HTR-8/SVneo (cell line): ENCODE data around the gene RFC4.

ENCODE experiments used
- DNase-seq: peaks from one replicate; pipeline ENCODE4 v3.0.0; 2011; ENCODE audit warnings: low spot score, mixed read lengths; ENCODE audit not compliant: insufficient read length
- FAIRE-seq: peaks from 2 replicates; lab custom pipeline; 2011; peaks lifted over from hg19 to GRCh38; lab: Jason Lieb, UNC

Gene RFC4

DNA sequence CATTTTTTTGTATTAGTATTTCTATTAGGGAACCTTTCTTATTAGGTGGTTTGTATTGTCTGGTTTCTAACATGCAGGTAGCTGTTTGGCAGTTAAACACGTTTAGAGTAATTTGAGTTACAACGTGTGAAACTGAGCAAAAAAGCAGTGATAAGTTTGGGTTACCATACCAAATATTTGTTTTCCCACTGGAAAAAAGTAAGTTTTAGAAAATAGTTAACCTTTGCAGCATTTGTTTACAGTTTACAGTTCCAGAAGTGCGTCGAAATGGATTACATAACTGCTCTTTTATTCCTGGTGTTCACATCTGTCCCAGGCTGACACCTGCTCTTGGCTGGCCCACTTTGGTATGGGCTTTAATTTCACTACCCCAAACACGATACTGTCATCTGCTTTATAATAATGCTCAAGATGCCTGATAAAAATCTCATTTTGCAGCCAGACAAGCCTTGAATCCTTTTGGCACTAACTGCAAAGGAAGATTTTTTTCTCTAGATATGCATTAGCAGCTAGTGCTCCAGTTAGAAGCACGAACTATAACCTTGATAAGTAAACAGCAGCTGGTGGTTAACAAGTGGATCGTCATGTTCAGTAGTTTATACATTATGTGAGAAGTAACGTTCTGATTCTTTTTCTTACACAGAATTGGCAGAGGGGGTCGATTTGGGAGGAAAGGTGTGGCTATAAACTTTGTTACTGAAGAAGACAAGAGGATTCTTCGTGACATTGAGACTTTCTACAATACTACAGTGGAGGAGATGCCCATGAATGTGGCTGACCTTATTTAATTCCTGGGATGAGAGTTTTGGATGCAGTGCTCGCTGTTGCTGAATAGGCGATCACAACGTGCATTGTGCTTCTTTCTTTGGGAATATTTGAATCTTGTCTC, 17.6 kb downstream of the RFC4 start:
- FAIRE-seq: peak; percentile 4
- DNase-seq: no peak

DNA sequence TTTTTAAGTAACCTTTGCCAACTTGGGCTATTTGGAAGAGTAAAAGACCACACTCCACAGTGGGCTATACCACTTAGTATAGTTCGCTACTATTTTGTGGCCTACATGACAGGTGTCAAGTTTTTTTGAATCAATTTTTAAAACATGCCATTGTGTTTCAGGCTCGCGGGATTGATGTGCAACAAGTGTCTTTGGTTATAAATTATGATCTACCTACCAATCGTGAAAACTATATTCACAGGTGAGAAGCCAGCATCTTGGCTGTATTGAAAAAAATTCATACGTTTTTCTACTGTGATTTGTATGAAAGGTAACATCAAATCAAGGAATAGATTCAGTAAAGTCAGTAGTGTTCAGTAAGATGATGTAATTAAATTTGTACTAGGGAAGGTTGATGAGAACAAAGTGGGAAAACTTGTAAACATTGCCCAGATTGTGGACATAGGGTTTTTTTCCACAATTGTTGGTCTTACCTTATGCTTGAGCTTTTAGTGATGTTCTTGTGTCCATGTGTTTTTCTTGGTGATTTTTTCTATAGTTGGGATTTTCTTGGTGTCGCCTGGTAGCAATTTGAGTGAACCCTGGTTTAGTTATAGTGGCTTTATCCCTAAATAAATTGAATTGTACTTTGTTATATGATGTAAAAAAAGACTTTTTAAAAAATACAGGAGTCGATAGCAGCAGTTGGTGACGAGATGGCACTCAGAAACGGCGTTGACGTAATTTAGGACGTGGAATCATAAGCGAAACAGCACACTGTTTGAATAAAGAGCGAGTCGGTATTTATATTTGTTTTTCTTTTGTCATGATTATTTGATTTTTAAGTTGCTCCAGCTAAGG, 18.4 kb downstream of the RFC4 start:
- DNase-seq (no peak), FAIRE-seq (no peak)

DNA sequence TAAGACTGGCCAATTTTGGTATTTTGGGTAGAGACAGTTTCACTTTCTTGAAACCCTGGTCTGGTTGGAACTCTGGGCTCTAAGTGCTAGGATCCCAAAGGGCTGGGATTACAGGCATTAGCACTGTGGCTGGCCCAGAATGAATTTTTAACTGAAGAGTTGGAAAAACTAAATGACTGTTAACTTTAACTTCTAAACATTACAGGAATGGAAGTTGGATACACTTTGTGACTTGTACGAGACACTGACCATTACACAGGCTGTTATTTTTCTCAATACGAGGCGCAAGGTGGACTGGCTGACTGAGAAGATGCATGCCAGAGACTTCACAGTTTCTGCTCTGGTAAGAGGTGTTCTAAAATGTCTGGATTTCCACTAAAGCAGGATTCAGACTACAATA, 19.4 kb downstream of the RFC4 start:
- no peak for DNase-seq
- FAIRE-seq: no peak

DNA sequence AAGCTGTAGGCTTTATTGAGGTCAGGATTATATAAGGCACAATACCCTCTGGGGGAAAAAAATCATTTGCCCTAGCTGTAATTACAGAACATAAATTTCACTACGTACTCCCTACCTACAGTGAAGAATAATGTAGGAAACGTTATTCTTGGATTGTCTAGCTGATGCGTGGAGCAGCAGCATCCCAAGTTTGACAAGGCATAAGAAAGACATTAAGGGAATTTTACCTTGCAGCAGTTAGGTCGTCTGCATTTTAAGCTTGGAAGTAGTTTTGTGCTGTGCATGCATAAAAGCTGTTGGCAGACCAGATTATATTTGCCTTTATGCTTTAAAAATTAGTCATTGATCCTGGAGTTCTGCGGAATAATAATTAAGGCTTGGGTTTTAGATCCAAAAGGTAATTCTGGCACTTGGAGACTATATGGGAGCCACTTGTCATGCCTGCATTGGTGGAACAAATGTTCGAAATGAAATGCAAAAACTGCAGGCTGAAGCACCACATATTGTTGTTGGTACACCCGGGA, 20.7 kb downstream of the RFC4 start:
- no peak for DNase-seq
- FAIRE-seq: no peak

DNA sequence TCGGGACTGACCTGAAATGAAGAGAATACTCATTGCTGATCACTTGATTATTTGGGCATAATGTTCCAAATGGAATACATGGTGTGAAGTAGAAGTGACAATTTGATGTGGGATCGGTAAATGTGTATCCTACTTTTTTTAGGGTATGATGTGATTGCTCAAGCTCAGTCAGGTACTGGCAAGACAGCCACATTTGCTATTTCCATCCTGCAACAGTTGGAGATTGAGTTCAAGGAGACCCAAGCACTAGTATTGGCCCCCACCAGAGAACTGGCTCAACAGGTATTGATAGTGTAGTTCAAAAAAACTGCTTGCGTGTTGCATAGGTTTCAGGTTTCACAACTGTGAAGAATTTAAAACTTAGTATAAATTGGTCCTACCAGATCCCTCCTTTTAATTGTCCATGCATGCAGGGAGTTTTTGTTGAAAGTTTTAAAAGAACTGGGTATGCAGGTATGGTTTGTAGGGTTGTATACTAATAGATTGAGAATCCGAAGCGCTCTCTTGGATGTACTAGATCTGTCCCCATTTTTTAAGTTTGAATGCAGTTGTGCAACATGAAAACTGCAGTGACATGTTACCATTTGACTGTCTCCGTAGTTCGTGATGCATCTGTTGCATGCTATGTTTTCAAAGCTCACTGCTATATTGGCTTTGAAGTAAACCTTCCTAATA, 21.3 kb downstream of the RFC4 start:
- DNase-seq: no peak
- FAIRE-seq: no peak

DNA sequence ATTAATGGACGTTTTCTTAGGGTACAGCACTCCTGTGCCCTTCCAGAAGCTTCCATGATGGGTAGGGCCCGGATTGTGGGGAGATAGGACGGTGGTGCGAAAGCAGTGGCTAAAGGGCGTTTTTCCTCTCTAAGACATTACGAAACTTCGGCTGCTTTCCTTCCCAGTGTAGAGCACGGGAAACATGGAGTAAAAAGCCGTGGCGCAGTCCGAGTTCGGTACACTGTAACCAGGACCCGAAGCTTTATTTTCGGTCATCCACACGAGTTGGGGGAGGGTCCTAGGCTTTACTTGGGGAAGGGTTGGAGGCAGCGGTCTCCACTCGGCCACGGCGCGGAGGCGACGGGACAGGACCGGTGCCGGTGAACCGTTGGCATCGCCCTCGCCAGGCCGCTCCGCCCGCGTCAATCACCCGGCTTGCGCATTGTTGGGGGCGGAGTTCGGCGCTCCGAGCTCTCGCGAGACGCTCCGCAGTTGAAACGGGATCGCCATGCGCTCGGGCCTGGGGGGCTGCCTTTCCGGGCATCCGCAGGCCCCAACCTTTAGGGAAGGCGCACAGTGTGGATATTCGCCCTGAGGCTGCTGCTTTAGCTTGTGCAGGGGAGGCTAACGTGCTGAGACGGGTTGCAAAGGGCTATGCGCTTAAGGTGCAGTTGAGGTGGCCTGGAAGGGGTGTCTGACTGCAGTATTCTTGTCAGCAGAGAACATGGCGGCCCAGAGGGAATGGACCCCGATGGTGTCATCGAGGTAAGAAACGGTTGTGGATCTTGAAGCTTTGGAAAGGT, 22.4 kb downstream of the RFC4 start:
- DNase-seq (peak; percentile 62), FAIRE-seq (no peak)

DNA sequence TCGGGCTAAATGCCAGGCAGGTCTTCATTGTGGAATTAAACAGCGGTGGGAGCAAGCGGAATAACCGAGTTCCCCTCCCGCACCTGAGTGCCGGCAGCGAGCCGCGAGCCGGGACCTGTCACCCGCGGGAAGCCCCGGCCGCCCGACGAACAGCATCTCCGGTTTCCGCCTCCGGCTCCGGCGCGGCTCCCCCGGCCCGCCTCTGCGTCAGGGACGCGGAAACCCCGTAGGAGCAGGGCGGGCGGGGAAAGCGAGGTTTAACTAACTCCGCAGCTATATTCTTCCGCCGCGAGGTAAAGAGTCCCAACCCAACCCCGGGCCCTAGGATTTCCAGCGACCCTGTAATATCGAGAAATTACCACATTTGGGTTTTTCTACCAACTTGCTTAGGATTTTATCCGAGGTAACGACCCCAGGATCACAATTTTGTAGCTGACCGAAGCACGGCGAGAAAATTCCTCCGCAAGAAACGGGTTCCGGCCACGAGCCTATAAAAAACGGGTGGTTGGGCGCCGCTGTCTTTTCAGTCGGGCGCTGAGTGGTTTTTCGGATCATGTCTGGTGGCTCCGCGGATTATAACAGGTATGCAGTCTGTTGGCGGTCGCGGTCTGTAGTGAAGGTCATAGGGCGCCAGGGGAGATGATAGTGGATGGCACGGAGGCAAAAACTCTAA, 23.1 kb downstream of the RFC4 start, which contains the start of gene EIF4A2:
EIF4A2 (plus strand) TSS at position 520 of the 673 bp plus-strand sequence; CDS start at position 554, 34 bp downstream.
- DNase-seq (peak; percentile 82), FAIRE-seq (peak; percentile 72)

DNA sequence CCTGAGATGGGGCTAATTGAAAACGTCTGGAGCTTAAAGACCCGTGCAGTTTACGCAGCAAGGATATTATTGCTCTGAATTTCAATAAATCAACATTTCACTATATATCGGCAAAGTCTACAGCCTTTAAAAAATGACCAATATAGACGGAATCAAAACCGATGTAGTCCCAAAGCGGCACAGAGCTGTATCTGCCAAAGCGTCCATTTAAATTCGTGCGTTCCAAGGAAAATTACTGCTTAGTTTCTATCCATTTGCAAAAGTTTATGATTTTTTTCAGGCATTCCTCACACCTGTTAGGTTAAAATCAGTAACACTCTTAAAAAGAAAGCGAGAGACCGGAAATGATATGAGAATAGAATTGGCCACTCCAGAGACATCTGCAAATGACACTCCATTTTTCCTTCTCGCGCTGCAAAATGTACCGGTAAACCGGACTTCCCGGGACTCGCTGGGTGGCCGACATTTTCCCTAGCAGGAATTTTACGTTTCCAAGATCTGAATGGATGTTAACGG, 23.7 kb downstream of the RFC4 start:
- DNase-seq: no peak
- no peak for FAIRE-seq

DNA sequence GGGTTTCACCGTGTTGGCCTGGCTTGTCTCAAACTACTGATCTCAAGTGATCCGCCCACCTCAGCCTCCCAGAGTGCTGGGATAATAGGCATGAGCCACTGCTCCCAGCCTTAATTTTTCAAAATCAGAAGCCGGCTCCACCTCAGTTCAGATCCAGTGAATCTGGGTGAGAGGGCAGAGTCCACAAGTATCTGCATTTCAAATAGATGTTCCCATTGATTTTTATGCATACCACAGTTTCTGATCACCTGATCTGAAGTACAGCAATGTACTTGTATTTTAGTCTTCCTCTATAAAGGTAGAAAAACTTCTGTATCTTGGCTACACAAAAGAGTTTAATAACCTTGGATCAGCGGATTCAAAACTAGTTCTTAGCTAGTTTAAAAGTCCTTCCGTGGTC, 27.1 kb downstream of the RFC4 start:
- DNase-seq: no peak
- FAIRE-seq: no peak

DNA sequence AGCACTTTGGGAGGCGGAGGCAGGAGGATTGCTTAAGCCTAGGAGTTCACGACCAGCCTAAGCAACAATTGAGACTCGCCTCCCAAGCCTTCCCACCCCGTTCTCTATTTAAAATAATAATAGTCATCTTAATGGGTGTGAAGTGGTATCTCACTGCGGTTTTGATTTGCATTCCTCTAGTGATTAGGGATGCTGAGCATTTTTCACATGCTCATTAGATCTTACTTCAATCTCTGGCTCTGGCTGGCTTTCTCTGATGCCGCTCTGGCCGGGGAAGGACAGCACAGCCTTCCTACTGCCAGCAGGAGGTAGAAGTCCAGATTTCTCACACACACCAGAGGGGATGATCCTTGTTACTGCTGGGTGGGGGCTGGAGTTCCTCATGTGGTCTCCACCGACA, 30.3 kb downstream of the RFC4 start:
- DNase-seq (no peak), FAIRE-seq (no peak)

DNA sequence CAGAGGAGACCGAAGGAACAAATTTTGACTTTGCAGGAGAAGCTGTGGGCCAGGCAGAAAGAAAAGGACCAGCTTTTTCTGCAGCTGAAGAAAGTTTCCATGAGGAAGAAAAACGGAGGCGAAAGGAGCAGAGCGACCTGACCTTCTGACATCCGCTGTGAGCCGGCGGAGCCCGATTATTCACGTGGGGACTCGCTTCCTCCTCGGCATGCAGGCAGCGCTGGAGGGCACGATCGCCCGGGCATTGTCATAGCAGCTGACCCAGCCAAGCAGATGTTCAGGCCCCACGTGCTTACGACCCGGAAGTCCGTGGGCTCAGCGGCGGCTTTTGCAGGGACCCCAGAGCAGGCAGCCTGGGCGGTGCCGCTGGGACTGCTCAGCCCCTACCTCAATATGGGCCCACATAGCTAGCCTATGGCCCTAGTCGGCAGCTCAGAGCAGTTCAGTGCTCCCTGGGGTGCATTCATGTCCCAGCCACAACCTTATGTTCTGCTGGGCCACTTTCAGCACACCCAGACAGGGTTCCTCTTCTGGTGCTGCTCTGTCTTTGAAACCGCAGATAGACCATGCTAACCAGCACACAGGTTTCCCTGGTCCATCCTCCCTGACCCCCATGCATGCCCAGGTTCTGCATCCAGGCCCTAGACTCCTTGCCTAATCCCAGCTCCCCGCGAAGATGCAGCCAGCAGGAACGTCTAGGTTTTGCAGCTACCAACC, 33.4 kb downstream of the RFC4 start:
- no peak for FAIRE-seq
- no peak for DNase-seq

DNA sequence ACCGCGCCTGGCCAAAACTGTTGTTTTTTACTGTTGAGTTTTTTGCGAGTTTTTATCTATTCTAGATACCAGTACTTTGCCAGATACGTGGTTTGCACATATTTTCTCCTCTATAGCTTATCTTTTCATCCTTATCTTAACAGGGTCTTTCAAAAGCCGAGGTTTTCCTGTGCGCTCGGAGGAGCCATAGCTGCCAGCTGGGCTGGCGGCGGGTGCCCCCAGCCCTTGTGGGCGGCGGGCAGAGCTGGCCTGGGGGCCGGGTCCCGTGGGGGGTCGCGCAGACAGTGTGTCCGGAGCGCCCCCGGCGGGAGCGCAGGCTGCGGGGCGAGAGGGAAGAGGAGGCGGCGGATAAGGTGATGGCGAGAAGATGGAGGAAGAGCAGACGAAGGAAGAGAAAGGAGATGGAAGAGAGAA, 34.0 kb downstream of the RFC4 start:
- no peak for DNase-seq

DNA sequence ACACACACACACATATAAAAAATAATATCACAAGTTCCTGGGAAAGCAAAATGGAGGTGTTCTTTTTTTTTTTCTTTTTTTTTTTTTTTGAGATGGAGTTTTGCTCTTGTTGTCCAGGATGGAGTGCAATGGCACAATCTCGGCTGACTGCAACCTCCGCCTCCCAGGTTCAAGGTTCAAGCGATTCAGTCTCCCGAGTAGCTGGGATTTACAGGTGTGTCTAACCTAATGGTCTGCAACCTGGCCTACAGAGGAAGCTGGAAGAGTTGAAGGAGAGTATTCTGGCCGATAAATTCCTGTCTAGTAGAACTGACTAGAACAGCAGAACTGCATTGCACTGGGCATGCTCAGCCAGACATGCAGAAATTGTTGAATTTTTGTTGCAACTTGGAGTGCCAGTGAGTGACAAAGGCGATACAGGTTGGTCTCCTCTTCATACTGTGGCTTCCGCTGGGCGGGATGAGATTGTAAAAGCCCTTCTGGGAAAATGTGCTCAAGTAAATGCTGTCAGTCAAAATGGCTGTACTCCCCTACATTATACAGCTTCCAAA, 45.3 kb downstream of the RFC4 start:
- DNase-seq (no peak), FAIRE-seq (no peak)

More for the DNA sequence above, 34.0 kb downstream of the RFC4 start:
- no peak for FAIRE-seq

DNA sequence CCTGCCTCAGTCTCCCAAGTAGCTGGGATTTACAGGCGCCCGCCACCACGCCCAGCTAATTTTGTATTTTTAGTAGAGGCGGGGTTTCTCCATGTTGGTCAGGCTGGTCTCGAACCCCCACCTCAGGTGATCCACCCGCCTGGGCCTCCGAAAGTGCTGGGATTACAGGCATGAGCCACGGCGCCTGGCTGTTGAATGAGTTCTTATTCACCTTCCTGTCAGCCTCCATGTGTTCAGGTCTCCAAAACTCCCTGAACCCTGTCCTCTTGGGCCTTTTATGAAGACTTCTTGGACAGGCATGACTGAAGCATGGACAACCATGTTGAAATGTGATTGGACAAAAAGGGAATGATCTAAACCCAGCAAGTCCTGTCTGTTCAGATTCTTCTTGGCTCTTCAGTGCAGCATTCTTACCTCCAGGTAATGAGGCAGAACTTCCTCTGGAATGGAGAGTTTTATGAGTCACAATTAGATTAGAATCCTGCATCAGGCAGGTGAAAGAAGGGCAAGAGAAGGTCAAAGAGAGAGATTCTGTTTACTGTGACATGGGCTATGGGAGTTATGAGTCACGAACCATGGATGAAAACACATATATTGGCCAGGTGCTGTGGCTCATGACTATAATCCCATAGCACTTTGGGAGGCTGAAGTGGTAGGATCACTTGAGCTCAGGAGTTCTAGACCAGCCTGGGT, 46.0 kb downstream of the RFC4 start:
- no peak for DNase-seq
- FAIRE-seq: no peak

DNA sequence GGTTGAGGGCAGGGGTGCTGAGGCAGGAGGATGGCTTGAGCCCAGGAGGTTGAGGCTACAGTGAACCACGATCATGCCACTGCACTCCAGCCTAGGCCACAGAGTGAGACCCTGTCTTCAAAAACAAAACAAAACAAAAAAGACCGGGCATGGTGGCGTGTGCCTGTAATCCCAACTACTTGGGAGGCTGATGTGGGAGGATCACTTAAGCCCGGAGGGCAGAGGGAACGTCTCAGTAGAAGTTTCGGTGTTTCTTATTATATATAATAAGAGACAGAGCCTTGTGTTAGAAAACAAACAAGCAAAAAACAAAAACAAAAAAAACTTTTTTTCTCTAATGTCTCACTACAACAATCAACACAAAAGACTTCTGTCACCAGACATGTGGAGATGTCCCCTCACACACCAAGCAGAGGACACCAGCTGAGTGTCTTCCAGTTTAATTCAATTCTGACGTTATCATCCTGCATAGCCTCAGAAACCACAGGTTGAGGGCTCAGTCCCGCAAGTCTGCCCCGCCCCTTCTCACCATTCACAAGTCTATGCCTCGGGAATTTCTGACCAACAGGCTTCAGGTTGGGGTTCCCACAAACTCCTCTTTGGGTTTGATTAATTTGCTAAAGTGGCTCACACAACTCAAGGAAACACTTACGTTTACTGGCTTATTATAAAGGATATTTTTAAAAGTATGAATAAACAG, 46.9 kb downstream of the RFC4 start:
- FAIRE-seq: no peak
- no peak for DNase-seq

DNA sequence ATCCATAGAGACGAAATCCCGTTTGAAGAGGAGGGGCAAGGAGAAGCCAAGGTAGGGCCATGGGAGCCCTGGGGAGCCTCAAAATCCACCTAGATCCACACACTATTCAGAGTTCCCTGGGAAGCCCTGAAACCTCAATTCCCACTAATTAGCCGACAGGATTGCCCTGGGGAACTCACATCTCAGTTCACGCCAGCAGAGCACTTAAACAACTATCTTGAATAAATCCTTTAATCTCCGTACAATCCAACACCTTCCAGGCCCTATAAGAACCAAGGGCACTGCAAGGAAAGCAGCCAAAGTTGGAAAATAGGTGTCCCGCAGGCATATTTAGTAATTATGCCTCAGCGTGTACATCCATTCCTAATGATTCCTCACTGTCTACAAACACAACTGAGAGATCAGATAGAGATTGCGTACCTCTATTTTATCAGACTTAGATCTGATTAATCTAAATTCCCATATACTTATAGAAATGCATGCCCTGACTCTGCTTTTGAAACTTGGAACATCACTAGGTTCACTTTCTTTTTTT, 48.5 kb downstream of the RFC4 start:
- FAIRE-seq: no peak
- no peak for DNase-seq

DNA sequence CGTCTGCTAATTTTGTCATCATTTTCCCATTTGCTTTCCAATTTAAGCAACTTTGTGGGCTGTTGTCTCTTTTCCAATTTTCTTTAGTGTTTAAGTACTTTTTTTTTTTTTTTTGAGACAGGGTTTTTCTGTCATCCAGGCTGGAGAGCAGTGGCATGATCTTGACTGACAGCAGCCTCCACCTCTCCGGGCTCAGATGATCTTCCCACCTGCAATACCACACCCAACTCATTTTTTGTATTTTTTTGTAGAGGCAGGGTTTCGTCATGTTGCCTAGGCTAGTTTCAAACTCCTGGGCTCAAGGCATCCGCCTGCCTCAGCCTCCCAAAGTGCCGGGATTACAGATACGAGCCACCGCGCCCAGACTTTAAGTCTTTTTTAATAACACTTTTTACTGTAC, 49.1 kb downstream of the RFC4 start:
- DNase-seq: no peak
- no peak for FAIRE-seq
